Stimulated activated CD4-positive, alpha-beta T cell treated with anti-CD3 and anti-CD28 coated beads, Interleukin-15, amount 100 ng/mL, for 48 hours (primary cell): ENCODE measurements around the gene MMP28.

ENCODE experiments used
- DNase-seq, 2 donors: peaks; one replicate each; pipeline ENCODE4 v3.0.0-alpha.2; 2020; ENCODE audit warnings: low read depth in 2 of 2

Gene MMP28

DNA sequence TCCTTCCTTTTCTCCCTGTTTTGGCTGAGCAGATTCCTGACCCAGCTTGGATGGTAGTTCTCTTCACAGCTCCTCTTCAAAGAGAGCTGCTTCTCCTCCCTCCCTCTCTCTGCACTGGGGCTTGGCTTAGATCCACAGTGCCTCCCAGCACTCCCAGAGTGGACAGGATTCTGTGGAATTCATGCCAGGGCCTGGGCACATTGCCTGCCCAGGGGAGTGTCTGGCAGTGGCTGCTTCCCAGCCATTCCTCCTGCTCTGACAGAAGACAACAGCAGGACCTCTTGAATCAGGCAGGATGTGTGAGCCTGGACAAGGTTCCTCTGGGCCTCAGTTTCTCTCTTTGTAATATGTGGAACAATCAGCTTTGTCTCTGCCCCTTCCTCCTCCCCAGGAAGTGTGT lies 4.5 kb upstream of the MMP28 start:
- no peak for DNase-seq

GRCh38 chr17:35797918-35798317 lies 2.5 kb upstream of the MMP28 start:
- DNase-seq, result no peak

DNA sequence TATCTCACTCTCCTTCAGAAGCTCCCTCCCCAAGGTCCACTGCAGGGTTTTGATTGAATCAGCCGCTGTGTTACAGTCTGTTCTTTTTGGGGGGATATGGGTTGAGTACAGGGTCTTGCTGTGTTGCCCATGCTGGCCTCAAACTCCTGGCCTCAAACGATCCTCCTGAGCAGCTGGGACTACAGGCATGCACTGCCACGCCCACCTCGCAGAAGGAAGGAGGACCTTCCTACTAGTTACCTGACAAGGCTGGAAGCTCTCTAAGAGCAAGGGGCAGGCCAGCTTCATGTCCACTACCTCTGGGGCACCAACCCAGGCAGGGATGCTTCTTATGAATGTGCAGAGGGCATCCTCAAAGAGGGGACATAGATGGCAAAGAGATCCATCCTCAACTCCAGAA lies 1.9 kb upstream of the MMP28 start:
- no peak for DNase-seq

DNA sequence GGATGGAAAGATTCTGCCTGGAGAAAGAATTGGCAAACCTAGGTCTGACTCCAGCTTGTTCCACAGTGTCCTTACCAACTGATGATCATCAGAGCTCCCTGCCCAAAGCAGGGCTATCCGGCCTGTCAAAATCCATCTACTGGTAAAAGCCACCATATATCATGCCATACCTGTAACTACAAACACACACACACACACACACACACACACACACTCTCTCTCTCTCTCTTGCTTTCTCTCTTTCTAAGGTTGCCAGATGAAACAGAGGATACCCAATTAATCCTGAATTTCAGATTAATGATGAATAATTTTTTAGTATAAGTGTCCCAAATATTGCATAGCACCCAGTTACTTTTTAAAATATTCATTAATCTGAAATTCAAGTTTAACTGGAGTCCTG lies 1.5 kb upstream of the MMP28 start:
- no peak for DNase-seq

- no peak for DNase-seq
Measured at GRCh38 chr17:35795871-35796265, 427 bp upstream of the MMP28 start.

DNA sequence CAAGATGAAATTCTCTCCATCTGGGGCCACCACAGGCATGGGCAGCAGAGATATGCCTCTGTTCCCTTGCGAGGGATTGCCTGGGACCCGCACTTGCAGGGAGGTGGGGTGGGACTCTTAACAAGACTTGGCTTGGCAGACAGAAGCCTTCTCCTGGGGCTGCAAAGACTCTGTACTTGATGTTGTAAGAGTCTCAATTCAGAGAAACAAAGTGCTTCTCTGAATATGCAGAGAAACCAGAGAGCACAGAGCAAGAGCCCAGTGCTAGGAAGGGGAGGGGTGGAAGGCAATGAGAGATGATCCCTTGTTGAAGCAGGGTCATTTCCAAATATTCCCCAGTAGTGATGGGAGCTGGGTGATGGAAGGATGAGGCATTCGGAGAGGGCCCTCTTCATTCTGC lies 2.2 kb downstream of the MMP28 start:
- DNase-seq, result no peak

DNA sequence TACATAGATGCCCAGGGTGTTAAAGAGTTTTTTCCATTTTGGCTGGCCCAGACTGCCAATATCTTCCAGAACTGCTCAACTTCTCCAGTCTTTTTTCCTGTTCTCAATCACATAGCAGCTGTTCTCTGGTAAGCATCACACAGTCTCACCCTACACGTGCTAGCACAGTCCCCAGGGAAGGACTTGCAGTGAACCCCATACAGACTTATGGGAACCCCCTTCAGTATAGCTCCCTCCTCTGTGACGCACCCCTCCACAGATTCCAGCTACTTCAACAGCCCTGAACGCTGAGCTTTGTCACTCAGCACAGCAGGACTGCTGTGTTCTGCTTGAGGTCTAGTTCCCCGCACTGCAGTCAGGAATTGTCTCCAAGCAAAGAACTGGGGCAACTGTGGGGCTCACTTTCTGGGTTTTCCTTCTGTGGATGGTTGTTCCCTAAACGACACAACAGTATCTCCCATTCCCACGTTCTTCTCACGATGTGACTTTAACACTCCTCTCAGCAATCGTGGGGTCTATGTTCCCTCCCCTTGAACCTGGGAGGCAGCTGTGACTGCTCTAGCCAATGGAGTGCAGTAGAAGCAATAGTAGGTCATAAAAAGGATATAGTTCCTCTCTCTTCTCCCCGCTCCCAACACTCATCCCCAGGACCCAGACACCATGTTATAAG lies 3.6 kb downstream of the MMP28 start:
- DNase-seq, result no peak

DNA sequence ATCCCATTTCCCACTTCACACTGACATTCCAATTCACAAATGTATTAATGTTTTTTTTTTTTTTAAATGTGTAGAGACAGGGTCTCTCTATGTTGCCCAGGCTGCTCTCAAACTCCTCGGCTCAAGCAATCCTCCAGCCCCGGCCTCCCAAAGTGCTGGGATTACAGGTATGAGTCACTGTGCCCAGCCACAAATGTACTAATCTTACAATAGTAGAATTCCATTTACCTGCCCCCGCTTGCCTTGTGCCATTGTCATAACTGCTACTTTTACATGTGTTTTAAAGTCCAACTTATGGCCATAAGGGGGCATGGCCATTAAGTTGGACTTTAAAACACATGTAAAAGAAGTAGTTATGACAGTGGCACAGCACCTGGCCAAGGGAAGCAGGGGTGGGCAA lies 4.6 kb downstream of the MMP28 start:
- DNase-seq, result no peak

DNA sequence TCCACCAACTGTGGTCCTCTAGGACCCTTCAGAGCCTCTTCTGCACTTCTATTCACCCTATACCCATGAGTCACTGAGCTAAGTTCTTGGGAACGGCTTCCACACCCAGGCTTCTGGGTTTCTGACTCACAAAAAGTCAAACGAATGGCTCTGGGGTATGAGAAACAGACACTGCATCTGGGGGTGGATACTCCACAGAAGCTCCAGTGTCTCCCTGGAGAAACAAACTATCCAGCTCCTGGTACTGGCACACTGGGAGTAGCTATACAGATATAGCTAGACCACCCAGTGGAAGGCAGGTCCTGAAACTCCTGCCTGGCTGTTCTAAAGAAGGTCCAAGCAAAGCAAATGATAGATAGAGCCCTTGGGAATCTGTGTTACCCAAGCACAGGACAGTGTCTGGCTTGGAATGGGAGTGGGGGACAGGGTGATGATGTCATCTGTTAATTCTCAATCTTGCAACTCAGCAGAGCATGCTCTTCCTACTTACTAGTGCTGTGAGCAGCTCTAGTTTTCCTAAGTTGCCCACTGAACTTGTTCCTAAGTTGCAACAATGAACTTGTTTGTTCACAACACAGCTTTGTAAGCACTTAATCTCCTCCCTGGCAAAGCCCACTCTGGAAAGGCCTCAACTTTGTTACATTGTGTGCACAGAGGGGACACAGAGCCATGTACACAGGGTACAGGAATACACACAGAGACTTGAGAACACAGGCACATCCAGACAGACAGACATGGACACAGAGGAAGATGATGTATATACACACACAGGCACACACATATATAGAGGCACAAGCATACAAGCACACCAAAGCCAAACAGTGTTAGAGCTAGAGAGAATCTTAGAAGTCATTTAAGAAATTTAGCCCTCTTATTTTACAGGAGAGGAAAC lies 6.7 kb downstream of the MMP28 start:
- DNase-seq, result no peak

GRCh38 chr17:35786941-35787432 lies 8.5 kb downstream of the MMP28 start:
- DNase-seq, result no peak

GRCh38 chr17:35784895-35785294 lies 10.5 kb downstream of the MMP28 start:
- no peak for DNase-seq

- no peak for DNase-seq
Measured at GRCh38 chr17:35780950-35781349, 14.5 kb downstream of the MMP28 start.

- no peak for DNase-seq
Measured at GRCh38 chr17:35778641-35779196, 16.7 kb downstream of the MMP28 start.

DNA sequence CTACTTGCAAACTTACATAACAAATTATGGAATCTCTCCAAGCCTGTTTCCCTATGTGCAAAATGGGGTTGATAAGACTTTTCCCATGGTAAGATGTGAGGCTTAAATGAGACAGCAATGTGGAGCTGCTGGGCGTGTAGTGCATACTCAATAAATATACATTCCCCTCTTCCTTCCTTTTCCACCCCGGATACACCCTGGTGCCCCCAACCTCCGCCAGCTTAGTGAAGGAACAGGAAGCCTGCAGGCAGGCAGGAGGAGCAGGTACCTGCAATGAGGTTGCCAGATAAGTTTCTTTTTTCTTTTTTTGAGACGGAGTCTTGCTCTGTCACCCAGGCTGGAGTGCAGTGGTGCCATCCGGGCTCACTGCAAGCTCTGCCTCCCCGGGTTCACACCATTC lies 19.9 kb downstream of the MMP28 start:
- DNase-seq, result no peak

- no peak for DNase-seq
Measured at GRCh38 chr17:35775039-35775438, 20.4 kb downstream of the MMP28 start.

GRCh38 chr17:35774499-35774898 lies 20.9 kb downstream of the MMP28 start:
- no peak for DNase-seq

DNA sequence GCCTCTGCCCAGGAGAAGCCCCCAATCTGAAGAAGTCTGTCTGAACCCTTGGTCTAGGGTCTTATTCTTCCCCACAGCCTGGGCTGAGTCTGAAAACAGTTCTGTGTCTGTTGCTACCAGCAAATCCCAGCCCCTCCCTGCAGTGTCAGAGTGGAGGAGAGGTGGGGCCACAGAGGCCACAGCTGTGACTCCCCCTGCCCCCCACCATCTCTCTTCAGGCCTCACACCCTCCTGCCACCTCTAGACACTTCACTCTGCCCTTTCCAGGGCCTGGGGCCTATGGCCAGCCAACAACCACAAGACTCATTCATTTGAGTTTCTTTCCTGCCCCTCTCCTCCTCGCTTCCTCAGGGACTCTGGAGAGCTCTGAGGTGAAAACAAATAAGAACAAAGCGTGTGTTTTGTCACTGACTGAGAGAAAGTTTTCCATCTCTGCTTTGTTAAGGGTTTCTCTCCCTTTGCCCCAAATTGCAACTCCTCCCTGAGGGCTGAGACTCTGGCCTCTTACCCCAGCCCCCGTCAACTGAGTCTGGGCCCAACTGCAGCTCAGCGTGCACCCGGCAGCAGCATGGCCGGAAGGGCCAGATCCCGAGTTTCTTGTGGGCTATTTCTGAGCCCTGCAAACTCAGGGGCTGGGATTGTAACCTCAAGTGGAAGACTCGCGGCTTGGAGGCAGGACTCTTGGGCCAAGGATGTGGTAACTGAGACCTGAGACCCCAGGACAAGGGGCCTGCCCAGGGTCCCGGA lies 21.6 kb downstream of the MMP28 start:
- DNase-seq, result no peak

- DNase-seq, result no peak
Measured at GRCh38 chr17:35773129-35773528, 22.3 kb downstream of the MMP28 start.

DNA sequence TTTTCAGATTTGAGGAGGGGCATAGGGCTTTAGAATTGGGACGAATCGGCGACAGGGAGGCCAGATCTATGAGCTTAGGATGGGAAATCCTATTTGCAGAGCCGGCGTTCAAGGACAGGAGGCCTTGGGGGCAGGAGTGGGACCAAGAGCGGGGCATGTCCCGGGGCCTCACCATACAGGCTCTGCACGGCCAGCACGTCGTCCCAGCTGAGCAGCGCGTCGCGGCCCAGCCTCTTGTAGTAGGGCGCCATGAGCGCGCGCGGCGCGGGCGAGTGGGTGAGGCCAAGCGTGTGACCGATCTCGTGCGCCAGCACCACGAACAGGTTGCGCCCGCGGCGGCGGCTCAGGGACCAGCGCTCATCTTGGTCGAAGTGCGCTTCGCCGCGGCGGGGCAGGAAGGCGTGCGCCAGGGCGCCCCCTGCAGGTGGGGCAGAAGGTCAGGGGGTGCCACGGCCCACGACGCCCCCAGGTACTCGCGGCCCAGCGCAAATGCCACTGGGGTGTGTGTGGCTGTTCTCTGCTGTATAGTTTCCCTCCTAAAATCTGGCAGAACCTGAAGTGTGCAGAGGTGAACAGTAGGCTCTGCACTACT lies 25.4 kb downstream of the MMP28 start:
- DNase-seq, result no peak

DNA sequence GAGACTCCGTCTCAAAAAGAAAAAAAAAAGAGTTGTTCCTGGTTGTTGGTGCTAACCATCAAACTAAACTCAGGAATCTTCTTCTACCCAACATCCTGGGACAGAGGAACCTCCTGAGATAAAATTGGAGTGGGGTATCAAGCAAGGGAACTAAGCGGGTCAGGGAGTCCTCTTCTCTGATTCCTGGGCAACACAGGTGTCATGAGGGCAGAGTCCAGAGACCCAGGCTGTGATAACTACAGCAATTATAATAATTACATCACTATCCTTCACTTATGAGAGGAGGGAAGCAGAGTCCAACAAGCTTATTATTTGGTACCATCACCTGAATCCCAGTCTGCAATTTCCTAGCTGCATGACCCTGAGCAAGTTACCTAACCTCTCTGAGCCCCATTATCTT lies 26.6 kb downstream of the MMP28 start:
- DNase-seq, result no peak

- DNase-seq, result no peak
Measured at GRCh38 chr17:35766903-35767510, 28.4 kb downstream of the MMP28 start.
